Choroid plexus epithelial cell (primary cell): Measurements from ENCODE around the gene PRSS36.

Experiments used
- DNase-seq: peaks from one replicate; pipeline ENCODE4 v3.0.0-alpha.2; 2010; ENCODE audit warnings: low read depth
- H3K4me3 ChIP-seq: 2 replicates; pipeline ENCODE4 v1.5.1; 2011; ENCODE audit warnings: low read depth, mild to moderate bottlenecking, control low read depth, low read length, moderate library complexity
- TF ChIP-seq, protein P1 (sequence below): conservative IDR thresholded peaks from 2 replicates; pipeline ENCODE4 v1.5.1; 2011; ENCODE audit warnings: low read depth, mild to moderate bottlenecking, control low read depth, inconsistent platforms, low read length, moderate library complexity

PRSS36 gene

DNA sequence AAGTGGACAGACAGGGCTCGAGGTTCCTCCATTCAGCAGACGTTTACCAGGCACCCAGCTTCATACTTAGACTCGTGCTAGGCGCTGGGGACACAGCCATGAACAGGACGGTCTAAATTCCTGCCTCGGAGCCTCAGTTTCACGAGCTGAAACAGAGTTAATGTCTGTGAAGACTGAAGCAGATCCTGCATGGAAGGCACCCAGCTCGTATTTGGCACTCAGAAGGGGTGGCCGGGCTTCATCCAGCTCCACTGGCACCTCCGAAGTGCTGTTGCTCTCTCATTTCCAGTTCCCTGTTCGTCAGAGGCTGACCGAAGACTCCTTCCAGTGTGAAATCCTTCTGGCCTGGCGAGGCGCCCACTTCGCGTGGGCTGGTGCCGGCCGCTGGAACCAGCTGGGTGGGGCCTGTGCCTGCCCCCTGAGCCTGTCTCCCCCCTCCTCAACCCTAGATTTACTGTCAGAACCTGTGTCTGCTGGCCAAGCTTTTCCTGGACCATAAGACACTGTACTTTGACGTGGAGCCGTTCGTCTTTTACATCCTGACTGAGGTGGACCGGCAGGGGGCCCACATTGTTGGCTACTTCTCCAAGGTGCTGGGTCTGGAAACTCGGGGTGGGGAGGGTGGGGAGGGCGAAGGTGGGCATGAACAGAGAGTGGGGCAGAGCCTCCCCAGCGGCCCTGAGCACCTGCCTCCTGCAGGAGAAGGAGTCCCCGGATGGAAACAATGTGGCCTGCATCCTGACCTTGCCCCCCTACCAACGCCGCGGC, 20.1 kb downstream of the PRSS36 start:
- no peak for DNase-seq
- no peak overlapping the region for H3K4me3 ChIP-seq
- TF ChIP-seq, protein P1, sequence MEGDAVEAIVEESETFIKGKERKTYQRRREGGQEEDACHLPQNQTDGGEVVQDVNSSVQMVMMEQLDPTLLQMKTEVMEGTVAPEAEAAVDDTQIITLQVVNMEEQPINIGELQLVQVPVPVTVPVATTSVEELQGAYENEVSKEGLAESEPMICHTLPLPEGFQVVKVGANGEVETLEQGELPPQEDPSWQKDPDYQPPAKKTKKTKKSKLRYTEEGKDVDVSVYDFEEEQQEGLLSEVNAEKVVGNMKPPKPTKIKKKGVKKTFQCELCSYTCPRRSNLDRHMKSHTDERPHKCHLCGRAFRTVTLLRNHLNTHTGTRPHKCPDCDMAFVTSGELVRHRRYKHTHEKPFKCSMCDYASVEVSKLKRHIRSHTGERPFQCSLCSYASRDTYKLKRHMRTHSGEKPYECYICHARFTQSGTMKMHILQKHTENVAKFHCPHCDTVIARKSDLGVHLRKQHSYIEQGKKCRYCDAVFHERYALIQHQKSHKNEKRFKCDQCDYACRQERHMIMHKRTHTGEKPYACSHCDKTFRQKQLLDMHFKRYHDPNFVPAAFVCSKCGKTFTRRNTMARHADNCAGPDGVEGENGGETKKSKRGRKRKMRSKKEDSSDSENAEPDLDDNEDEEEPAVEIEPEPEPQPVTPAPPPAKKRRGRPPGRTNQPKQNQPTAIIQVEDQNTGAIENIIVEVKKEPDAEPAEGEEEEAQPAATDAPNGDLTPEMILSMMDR, result no peak

DNA sequence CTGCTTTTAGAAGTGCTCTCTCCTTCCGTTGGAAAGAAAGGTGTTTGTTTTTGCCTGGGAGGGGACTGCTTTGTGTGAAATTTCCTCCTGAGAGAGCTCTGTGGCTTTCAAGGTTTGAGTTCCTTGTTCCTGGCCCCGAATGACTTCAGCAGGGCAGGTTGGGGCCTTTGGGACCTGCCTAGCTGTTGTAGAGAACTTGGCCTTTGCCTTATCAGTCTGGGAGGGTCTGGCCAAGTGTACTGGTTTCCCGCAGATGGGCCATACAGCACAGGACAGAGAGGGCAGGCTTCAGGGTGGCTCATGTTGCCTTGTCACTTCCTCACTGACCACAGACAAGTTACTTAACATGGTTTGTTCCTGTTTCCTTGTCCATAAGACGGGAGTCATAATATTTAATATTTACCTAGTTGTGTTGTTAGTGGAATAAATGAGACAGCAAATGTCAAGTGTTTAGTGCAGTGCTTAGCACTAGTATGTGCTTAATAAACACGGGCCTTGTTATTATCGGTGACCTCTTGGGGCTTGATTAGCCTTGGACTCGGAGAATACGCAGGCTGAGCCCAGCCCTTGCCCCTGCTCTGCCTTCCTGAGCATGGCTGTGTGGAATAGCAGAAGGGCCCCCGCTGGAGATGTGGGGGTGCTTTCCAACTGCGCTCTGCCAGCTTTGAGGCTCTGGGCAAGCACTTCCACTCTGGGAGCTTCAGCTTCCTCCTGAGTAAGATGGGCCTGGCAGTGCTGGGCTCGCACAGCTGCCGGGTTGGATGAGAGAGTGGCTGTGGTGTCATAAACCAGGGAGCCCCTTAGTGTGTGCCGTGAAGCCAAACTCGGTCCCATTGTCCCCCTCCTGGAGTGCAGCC, 20.9 kb downstream of the PRSS36 start:
- TF ChIP-seq, protein P1, result no peak
- H3K4me3 ChIP-seq, result no peak overlapping the region
- no peak for DNase-seq

DNA sequence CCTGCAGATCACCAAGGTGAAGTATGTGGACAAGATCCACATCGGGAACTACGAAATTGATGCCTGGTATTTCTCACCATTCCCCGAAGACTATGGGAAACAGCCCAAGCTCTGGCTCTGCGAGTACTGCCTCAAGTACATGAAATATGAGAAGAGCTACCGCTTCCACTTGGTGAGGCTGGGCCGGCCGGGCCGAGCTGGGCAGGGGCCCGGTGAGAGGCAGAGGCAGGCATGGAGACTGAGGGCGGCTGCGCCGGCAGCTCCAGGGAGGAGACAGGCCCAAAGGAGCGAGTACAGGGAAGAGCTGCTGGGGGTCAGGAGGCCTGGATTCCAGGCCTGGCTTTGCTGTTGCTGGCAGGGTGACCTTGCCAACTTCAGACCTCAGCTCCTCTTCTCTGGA, 22.7 kb downstream of the PRSS36 start:
- no peak overlapping the region for H3K4me3 ChIP-seq
- TF ChIP-seq, protein P1, result no peak

DNA sequence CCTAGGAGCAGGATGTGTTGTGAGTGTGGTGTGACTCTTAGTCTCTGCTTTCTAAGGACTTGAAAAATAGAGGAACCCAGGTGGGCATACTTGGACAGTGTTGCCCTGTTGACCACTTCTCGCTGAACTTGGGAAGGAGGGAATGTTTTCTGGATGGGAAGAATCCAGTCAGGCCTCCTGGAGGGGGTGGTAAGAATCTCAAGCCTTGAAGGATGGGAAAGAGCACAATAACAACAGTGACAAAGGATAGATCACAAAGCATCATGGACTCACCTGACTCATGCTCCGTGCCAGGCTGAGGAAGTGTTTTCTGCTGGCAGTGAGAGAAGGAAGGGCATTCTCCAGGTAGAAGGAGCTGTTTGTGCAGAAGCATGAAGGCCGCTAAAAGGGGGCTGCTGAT, 24.0 kb downstream of the PRSS36 start:
- H3K4me3 ChIP-seq, result no peak overlapping the region
- TF ChIP-seq, protein P1, result no peak
- DNase-seq, result no peak

More for the DNA sequence above, 22.7 kb downstream of the PRSS36 start:
- DNase-seq, result no peak

DNA sequence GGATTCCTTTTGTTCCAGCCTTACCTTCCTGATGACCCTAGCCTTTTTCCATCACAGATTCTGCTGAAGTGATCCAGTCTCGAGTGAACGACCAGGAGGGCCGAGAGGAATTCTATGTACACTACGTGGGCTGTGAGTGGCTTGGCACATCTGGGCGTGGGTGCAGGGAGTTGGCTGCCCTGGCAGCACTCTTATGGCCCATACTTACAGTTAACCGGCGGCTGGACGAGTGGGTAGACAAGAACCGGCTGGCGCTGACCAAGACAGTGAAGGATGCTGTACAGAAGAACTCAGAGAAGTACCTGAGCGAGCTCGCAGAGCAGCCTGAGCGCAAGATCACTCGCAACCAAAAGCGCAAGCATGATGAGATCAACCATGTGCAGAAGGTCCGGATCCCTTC, 29.7 kb downstream of the PRSS36 start:
- TF ChIP-seq, protein P1, result no peak
- DNase-seq, result no peak
- no peak overlapping the region for H3K4me3 ChIP-seq

DNA sequence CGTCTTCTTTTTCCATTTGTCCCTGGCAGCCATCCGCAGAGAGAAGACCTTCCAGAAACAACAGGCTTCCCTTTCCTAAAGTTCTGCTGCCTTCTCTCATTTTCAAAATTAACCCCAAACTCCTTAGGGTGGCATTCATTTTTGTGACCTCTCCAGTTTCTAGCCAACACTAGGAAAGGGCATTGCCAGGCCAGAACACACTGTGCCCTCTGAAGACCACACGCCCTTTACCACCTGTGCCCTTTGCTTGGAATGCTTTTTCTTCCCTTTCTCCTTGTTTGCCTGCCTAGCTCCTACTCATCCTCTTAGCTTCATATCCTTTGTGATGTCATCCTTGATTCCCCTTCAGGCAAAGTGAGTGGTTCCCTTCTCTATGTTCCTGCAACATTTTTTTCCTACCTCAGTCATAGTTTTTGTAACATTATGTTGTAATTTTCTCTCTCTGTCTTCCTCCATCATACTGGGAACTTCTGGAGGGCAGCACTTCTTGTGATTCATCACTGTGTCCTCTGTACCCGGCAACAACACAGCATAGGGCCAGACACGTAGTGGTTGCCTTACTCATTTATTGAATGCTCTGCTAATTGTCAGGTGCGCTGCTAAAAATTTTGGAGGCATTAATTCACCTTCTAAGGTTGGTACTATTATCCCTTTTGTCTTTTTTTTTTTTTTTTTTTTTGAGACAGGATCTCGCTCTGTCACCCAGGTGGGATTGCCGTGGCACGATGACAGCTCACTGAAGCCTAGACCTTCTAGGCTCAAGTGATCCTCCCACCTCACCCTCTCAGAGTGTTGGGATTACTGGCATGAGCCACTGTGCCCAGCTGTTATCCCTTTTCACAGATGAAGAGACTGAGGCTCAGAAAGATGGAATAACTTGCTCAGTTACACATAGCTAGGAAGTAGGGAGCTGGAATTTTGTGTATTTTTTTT, 31.4 kb downstream of the PRSS36 start:
- TF ChIP-seq, protein P1, result no peak
- peak overlapping the region; percentile 71 for H3K4me3 ChIP-seq
- DNase-seq, result peak; percentile 84
